Tibial nerve (tissue), 4 donors: Measurements from ENCODE around the gene ARHGEF38. TPM values are rescaled to one million over a fixed set of nuclear protein-coding genes. Genes with fewer than 3 reads are reported as not detected.

ENCODE experiments used
- DNase-seq, 2 donors: peaks; one replicate each; pipeline ENCODE4 v3.0.0-alpha.2; 2019; ENCODE audit warnings: low spot score in 2 of 2
- H3K27ac ChIP-seq, 4 donors: fragments of 200-600 bp; sonication (generic) in 3 of 4; one replicate each; pipeline ENCODE4 v1.5.1; 2017 to 2019; ENCODE audit warnings: mild to moderate bottlenecking in 1 of 4
- H3K27me3 ChIP-seq, 2 donors: fragments of 200-600 bp; sonication (generic) in 1 of 2; one replicate each; pipeline versions ENCODE4 v1.5.1 to v1.6.0; 2017 to 2019
- H3K36me3 ChIP-seq, 3 donors: fragments of 200-600 bp; sonication (generic); one replicate each; pipeline ENCODE4 v1.5.1; 2018 to 2019
- H3K4me1 ChIP-seq, 4 donors: fragments of 200-600 bp; sonication (generic) in 3 of 4; one replicate each; pipeline ENCODE4 v1.5.1; 2017 to 2019
- H3K4me3 ChIP-seq, 4 donors: fragments of 200-600 bp; sonication (generic) in 3 of 4; one replicate each; pipeline ENCODE4 v1.5.1; 2017 to 2019; ENCODE audit warnings: mild to moderate bottlenecking in 1 of 4, moderate library complexity in 1 of 4
- H3K9me3 ChIP-seq, 4 donors: fragments of 200-600 bp; sonication (generic) in 3 of 4; one replicate each; pipeline ENCODE4 v1.5.1; 2017 to 2019
- CTCF ChIP-seq, 5 experiments: fragments of 200-600 bp in 3 of 5; fragments of 450-650 bp in 2 of 5; sonication (generic) in 3 of 5; IDR thresholded peaks; one replicate each; pipeline ENCODE4 v1.5.1; 2016 to 2019; ENCODE audit warnings: antibody characterized with exemption in 5 of 5, mild to moderate bottlenecking in 3 of 5, moderate library complexity in 2 of 5
- EP300 ChIP-seq, 2 donors: sonication (generic); formaldehyde crosslinking; IDR thresholded peaks; one replicate each; pipeline ENCODE4 v1.6.1; 2017; ENCODE audit warnings: antibody characterized with exemption in 2 of 2, mild to moderate bottlenecking in 1 of 2
- POLR2A ChIP-seq, 2 donors: fragments of 450-650 bp; IDR thresholded peaks; one replicate each; pipeline ENCODE4 v1.6.1; 2017; ENCODE audit warnings: antibody characterized with exemption in 2 of 2, mild to moderate bottlenecking in 2 of 2, moderate library complexity in 2 of 2
- WGBS, 2 donors: methylation state at CpG; one replicate each; pipeline ENCODE4 v1.1.5; 2018; 5-methylcytosine and 5-hydroxymethylcytosine counted together
- total RNA-seq, 4 donors: library from RNA; depleted of rRNA; stranded (reverse); fragments of >200 nt; gene quantifications; one replicate each; pipeline ENCODE4 v1.1.0, GENCODE V29; 2016

The ARHGEF38 gene, protein sequence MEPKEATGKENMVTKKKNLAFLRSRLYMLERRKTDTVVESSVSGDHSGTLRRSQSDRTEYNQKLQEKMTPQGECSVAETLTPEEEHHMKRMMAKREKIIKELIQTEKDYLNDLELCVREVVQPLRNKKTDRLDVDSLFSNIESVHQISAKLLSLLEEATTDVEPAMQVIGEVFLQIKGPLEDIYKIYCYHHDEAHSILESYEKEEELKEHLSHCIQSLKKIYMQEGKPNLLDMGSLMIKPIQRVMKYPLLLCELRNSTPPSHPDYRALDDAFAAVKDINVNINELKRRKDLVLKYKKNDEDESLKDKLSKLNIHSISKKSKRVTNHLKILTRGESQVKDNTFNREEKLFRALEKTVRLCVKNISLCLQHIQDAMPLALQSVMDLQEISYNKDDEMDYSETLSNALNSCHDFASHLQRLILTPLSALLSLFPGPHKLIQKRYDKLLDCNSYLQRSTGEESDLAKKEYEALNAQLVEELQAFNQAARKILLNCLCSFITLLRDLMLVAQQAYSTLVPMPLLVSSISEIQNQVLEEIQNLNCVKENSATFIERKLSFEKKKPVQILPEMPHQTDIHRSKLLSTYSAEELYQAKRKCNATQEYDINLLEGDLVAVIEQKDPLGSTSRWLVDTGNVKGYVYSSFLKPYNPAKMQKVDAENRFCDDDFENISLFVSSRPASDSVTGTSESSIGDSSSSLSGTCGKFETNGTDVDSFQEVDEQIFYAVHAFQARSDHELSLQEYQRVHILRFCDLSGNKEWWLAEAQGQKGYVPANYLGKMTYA
- total RNA-seq = not detected

GRCh38 chr4:105551965-105552746 lies at the start of gene ARHGEF38:
TSS of gene ARHGEF38 (plus strand) at chr4:105552620. CDS start at chr4:105552766, 146 bp downstream.
- 40 to 51% methylated on average over 11 of the region's 11 CpGs for WGBS, 2 donors
- Histone ChIP-seq H3K4me3 (no peak within 1 kb of the TSS), H3K27ac (peak within 1 kb of the TSS in 1 of 4 donors; percentile 41), H3K36me3 (no peaks in the 10 kb centered on the region), H3K9me3 (no peaks in the 10 kb centered on the region), H3K4me1 (peaks cover 0 to 9% (median 0%) of the 10 kb centered on the region in 4 donors), H3K27me3 (no peaks in the 10 kb centered on the region)
- no peak for DNase-seq
- TF ChIP-seq CTCF (IDR thresholded peaks at IDR 0.05) (no peak), POLR2A (IDR thresholded peaks at IDR 0.05) (no peak), EP300 (IDR thresholded peaks at IDR 0.05) (no peak)

- Histone ChIP-seq H3K4me3 (no peak overlapping the region), H3K9me3 (no peaks in the 10 kb centered on the region), H3K4me1 (peaks cover 0 to 8% (median 0%) of the 10 kb centered on the region in 4 donors), H3K36me3 (no peaks in the 10 kb centered on the region), H3K27ac (no peak overlapping the region), H3K27me3 (no peaks in the 10 kb centered on the region)
- no peak for TF ChIP-seq EP300 (IDR thresholded peaks at IDR 0.05)
- no peak for TF ChIP-seq CTCF (IDR thresholded peaks at IDR 0.05)
- no peak for TF ChIP-seq POLR2A (IDR thresholded peaks at IDR 0.05)
- 74 to 79% methylated on average over 2 of the region's 2 CpGs for WGBS, 2 donors
- DNase-seq = no peak
These were observed 48.9 kb upstream of the ARHGEF38 start for GRCh38 chr4:105503484-105503883.

DNA sequence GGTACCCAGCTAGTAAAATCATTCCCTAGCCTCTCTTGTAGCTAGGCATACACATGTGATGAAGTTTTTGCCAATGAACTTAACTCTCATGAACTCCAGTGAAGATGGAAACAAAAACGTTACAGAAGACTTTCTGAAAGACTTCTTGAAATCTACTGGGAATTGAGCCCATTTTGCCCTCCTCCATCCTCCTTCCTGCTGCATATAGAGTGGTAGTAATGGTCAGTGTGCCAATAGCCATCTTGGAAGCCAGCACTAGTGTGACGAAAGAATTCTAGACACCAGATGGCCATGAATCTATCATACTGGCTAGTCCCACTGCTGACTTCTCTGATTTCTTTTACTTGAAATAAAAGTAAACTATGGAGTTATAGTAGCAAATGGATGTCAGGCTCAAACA lies 47.7 kb upstream of the ARHGEF38 start:
- TF ChIP-seq EP300 (IDR thresholded peaks at IDR 0.05) = peak in 1 of 2 donors; percentile 26
- TF ChIP-seq POLR2A (IDR thresholded peaks at IDR 0.05) = no peak
- peaks cover 0 to 11% (median 0%) of the 10 kb centered on the region in 4 donors for H3K4me1 ChIP-seq
- no peak for DNase-seq
- H3K27ac ChIP-seq = peak overlapping the region in 2 of 4 donors; percentile 47 to 51
- H3K27me3 ChIP-seq = no peaks in the 10 kb centered on the region
- 26 to 32% methylated on average over 2 of the region's 2 CpGs for WGBS, 2 donors
- H3K9me3 ChIP-seq = no peaks in the 10 kb centered on the region
- H3K4me3 ChIP-seq = no peak overlapping the region
- no peaks in the 10 kb centered on the region for H3K36me3 ChIP-seq

- 66 to 86% methylated on average over 1 of the region's 1 CpG for WGBS, 2 donors
- TF ChIP-seq CTCF (IDR thresholded peaks at IDR 0.05) (no peak), POLR2A (IDR thresholded peaks at IDR 0.05) (no peak), EP300 (IDR thresholded peaks at IDR 0.05) (no peak)
- Histone ChIP-seq H3K4me3 (no peak overlapping the region), H3K36me3 (no peaks in the 10 kb centered on the region), H3K4me1 (peaks cover 0 to 9% (median 0%) of the 10 kb centered on the region in 4 donors), H3K9me3 (peaks cover 0 to 5% (median 0%) of the 10 kb centered on the region in 4 donors), H3K27me3 (no peaks in the 10 kb centered on the region), H3K27ac (no peak overlapping the region)
- DNase-seq = no peak
These were observed 43.1 kb upstream of the ARHGEF38 start for GRCh38 chr4:105509291-105509690.

- DNase-seq = no peak
- Histone ChIP-seq H3K4me1 (peaks cover 0 to 5% (median 0%) of the 10 kb centered on the region in 4 donors), H3K9me3 (peaks cover 0 to 5% (median 0%) of the 10 kb centered on the region in 4 donors), H3K36me3 (no peaks in the 10 kb centered on the region), H3K27ac (no peak overlapping the region), H3K4me3 (no peak overlapping the region), H3K27me3 (no peaks in the 10 kb centered on the region)
- WGBS, 2 donors = 38 to 39% methylated on average over 1 of the region's 1 CpG
- TF ChIP-seq EP300 (IDR thresholded peaks at IDR 0.05) (no peak), POLR2A (IDR thresholded peaks at IDR 0.05) (no peak), CTCF (IDR thresholded peaks at IDR 0.05) (no peak)
These were observed 42.7 kb upstream of the ARHGEF38 start for GRCh38 chr4:105509714-105510113.
